LoVo (cell line): Measurements from ENCODE around the gene CBFA2T3.
A peak's percentile ranks its signal among the peaks of the same experiment; 100 is the strongest.

Experiments
- DNase-seq: peaks from one replicate; pipeline ENCODE4 v3.0.0-alpha.2; 2016; ENCODE audit warnings: low spot score

Gene CBFA2T3

DNA sequence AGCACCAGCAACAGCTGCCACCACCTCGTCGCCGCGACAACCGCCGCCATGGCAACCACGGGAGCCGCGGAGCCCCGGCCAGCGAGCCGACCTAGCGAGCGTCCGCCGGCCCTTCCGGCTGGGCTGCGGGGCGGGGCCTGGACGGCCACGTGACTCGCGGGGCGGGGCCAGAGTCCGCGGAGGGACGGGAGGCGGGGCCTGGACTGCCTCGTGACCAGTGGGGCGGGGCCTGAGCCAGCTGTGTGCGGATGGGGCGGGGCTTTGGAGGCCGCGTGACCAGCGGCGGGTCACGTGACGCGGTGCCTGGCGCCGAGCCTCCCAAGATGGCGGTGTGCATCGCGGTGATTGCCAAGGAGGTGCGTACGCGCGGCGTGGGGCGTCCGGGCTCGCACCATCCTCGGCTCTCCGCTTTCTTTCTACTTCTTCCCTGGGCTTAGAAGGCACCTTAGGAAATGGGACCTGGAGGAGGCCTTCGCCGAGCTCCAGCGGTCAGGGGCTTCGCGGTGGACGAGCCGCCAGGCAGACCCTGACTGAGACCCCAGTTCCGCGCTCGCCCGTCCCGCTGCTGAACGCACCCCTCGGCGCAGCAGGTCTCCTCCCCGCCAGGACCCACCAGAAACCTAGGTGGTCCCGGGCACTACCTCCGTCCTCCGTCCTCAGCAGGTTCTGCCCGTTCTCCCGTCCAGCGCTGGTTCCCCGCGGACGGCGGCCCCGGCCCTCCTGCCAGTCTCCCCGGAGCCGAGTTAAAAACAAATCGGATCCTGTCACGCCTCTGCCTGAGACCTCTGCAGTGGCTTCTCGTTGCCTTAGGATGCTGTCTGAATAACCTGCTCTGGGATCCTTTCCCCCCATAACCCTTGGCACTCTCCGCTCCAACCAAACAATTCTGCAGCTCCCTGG lies 119.9 kb downstream of the CBFA2T3 start, which contains the start of the genes GALNS and TRAPPC2L:
Gene GALNS (minus strand): TSS at position 120 of the 900 bp plus-strand sequence. CDS start 70 bp downstream, at position 50.
Gene TRAPPC2L (plus strand): TSS at position 300 of the 900 bp plus-strand sequence. CDS start 24 bp downstream, at position 324.
- peak; percentile 99 for DNase-seq

GRCh38 chr16:88856122-88856827 lies 120.7 kb downstream of the CBFA2T3 start:
- DNase-seq: no peak

DNA sequence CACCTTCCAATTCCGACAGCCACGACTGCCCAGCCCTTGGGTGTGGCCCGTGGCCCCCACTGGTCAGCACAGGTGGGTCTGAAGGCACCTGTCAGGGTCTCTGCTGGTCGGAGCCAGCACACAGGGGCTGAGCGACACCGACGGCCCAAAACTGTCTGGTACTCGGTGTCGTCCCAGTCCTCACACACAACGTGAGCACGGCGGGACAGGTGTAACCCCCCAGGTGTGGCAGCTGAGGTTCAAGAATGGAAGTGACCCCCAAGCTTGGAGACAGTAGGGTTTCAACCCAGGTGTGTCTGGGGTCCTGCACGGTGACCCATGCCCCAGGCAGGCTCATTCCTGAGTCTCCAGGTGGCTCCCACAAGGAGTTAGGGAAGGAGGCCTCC lies 121.3 kb downstream of the CBFA2T3 start:
- DNase-seq: no peak

DNA sequence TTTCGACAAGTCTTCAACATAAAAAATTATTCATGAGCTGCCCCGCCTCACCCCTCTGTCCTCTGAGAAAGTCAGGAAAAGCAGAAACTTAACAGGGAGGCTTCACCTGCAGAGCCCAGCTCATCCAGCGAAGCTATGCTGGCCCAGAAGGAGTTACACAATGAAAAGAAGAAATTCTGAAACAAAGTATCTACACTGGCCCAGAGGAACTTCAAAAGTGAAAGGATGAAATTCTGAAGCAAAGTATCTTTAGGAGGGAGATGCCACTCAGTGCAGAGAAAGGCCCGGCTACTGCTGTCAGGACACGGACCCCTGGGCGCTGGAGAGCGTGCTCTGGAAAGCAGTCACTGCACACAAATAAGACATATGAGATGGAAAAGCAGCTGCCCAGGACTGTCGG lies 121.8 kb downstream of the CBFA2T3 start:
- DNase-seq: no peak

- no peak for DNase-seq
Observed at GRCh38 chr16:88854306-88855111, 122.5 kb downstream of the CBFA2T3 start.

- no peak for DNase-seq
Observed at GRCh38 chr16:88853325-88853941, 123.6 kb downstream of the CBFA2T3 start.

DNA sequence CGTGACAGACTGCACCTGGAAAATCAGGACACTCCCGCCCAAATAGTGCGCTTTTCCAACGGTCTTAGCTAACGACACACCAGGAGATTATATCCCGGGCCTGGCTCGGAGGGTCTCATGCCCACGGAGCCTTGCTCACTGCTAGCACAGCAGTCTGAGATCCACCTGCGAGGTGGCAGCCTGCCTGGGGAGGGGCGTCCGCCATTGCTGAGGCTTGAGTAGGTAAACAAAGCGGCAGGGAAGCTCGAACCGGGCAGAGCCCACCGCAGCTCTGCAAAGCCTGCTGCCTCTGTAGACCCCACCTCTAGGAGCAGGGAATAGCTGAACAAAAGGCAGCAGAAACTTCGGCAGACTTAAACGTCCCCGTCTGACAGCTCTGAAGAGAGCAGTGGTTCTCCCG lies 125.4 kb downstream of the CBFA2T3 start:
- no peak for DNase-seq

DNA sequence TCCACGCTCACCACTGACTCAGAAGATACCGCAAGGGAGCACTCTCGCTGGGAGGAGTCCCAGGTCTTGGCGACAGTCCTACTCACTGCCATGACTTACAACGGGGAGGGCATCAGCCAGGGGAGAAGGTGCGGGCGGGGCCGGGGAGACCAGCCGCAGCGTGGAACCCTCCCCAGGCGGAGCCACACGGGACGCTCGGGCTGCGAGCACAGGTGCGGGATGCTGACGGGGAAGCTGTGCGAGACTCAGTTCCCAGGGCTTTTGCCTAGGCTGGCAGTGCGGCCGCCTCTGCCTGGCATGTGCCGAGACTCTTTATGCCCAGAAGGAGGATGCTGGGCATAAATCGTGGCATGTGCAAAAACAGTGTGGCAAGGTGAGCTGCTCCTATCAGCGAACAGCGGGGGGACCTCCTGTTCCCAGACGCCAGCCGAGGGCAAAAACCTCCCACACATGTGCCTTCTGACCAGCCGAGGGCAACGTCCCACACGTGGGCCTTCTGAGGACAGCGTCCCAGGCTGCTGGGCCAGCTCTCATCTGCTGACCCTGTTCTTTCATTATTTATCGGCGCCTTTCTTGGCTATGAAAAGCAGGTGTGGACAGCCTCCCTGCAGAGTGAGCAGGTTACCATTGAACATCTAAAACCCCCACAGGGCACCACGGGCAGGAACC lies 126.3 kb downstream of the CBFA2T3 start:
- DNase-seq: no peak

GRCh38 chr16:88848557-88848956 lies 128.4 kb downstream of the CBFA2T3 start:
- DNase-seq: no peak

GRCh38 chr16:88847654-88848053 lies 129.4 kb downstream of the CBFA2T3 start:
- DNase-seq: no peak

DNA sequence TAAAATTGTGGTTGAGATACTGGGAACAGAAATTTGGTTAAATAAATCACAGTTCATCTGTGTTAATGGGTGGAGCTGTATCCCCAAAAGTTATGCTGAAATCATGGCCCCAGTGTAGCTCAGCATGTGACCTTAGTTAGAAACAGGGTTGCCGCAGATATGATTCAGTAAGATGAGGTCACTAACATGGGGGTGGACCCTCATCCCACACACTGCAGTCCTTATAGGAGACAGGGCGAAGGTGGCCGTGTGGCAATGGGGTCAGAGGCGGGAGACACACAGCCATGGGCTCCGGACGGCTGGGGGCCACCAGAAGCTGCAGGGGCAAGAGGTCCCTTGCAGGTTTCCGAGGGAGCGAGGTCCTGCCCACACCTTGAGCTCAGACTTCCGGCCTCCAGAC lies 130.9 kb downstream of the CBFA2T3 start:
- DNase-seq: no peak

- no peak for DNase-seq
Observed at GRCh38 chr16:88844419-88845036, 132.5 kb downstream of the CBFA2T3 start.

DNA sequence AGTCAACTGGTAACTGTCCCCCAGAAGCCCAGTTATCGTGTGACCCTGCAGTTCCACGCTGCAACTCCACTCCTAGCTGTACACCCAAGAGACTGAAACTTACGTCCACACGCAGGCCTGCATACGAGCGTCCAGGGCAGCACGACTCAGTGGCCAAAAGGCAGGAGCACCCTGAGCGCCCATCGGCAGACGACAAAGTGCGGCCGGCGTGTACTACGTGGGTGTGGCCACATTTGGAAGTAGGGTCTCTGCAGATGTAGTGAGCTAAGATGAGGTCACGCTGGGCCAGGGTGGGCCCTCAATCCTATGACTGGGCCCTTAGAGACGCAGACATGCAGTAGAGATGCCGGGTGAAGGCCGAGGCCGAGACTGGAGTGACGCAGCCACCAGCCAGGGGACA lies 133.8 kb downstream of the CBFA2T3 start:
- DNase-seq: no peak

GRCh38 chr16:88842806-88843205 lies 134.2 kb downstream of the CBFA2T3 start:
- DNase-seq: no peak

- no peak for DNase-seq
Observed at GRCh38 chr16:88842308-88842756, 134.7 kb downstream of the CBFA2T3 start.

GRCh38 chr16:88841521-88842307 lies 135.3 kb downstream of the CBFA2T3 start:
- no peak for DNase-seq

DNA sequence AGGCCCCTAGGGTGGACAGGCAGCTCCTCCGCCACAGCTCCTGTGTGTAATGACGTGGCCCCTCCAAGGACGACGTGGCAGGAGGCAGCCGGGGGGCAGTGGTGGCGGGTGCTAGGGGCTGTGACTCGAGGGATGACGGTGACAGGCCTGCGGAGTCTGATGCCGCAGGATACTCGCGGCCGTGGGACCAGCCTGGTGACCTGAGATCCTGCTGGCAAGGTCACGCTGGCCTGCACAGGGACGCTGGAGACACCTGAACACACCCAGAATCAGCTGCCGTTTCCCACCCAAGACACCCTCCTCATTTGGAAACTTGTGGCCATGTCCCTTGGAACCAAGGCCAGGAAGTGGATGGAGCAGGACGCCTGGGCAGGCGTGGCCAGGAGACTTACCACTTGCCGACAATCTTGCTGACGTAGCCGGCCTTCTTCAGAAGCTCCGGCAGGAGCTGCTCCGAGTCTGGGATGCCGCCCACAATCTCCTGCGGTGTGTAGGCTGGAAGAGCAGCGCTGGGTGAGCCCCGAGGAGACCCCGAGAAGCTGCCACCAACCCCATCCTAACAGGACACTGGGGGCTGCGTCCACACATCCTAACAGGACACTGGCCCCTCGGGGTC lies 136.3 kb downstream of the CBFA2T3 start:
- DNase-seq: no peak

DNA sequence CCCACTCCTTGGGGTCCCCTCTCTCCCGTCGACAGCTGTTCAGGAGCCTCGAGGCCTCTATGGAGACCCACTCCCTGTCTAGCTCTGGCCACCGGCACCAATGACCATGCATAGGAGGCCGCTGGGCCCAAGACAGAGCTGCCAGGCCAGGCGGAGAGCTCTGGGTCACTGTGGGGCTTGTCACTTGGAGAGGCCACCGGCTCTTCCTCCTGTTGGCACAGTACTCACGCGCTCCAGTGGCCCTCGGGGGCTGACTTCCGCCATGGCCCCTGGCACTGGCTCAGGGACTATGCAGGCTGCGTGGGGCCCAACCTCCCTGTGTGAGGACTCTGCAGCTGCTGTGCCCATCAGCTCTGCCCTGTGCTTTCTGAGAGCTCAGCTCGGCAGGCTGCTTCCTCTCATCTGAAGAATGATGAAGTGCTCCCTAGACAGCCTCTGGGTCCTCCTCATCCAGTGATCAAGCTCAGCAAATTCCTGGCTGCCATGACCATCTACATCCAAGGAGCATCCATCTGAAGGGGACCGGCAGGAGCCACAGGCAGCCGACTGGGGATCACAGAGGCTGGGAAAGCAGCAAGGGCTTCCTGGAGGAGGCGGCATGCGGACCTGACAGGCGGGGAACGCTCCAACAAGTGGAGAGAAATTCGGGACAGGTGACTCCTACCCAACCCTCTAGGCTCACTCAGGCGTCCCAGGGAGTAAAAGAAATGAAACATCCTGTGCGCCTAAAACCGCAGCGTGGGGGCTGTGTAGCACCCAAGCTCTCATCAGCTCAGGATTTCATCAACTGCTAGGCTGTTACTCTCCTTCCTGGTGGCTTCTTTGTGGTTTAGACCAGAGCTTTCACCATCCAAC lies 137.0 kb downstream of the CBFA2T3 start:
- no peak for DNase-seq
